Measurements from ENCODE around the gene SEMA3C.

- no peak for TF ChIP-seq YY1 (IDR thresholded peaks at IDR 0.05; ENCODE audit: low read depth)
- TF ChIP-seq, protein P1, sequence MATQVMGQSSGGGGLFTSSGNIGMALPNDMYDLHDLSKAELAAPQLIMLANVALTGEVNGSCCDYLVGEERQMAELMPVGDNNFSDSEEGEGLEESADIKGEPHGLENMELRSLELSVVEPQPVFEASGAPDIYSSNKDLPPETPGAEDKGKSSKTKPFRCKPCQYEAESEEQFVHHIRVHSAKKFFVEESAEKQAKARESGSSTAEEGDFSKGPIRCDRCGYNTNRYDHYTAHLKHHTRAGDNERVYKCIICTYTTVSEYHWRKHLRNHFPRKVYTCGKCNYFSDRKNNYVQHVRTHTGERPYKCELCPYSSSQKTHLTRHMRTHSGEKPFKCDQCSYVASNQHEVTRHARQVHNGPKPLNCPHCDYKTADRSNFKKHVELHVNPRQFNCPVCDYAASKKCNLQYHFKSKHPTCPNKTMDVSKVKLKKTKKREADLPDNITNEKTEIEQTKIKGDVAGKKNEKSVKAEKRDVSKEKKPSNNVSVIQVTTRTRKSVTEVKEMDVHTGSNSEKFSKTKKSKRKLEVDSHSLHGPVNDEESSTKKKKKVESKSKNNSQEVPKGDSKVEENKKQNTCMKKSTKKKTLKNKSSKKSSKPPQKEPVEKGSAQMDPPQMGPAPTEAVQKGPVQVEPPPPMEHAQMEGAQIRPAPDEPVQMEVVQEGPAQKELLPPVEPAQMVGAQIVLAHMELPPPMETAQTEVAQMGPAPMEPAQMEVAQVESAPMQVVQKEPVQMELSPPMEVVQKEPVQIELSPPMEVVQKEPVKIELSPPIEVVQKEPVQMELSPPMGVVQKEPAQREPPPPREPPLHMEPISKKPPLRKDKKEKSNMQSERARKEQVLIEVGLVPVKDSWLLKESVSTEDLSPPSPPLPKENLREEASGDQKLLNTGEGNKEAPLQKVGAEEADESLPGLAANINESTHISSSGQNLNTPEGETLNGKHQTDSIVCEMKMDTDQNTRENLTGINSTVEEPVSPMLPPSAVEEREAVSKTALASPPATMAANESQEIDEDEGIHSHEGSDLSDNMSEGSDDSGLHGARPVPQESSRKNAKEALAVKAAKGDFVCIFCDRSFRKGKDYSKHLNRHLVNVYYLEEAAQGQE (IDR thresholded peaks at IDR 0.05; ENCODE audit: low read depth), result no peak
- TF ChIP-seq EP300 (IDR thresholded peaks at IDR 0.05; ENCODE audit: borderline replicate concordance), result no peak
- TF ChIP-seq NFIC (IDR thresholded peaks at IDR 0.05), result no peak
- TF ChIP-seq TCF12 (IDR thresholded peaks at IDR 0.05; ENCODE audit: low read depth), result no peak
- TF ChIP-seq FOXM1 (IDR thresholded peaks at IDR 0.05; ENCODE audit: borderline replicate concordance, low read depth), result no peak
- no peak for TF ChIP-seq RAD21 (IDR thresholded peaks at IDR 0.05; ENCODE audit: low read depth)
- no peak for TF ChIP-seq TAF1 (IDR thresholded peaks at IDR 0.05; ENCODE audit: low read depth)
- TF ChIP-seq, protein P2, sequence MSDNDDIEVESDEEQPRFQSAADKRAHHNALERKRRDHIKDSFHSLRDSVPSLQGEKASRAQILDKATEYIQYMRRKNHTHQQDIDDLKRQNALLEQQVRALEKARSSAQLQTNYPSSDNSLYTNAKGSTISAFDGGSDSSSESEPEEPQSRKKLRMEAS (IDR thresholded peaks at IDR 0.05), result no peak
- TF ChIP-seq ZBTB7A (IDR thresholded peaks at IDR 0.05; ENCODE audit: low read depth), result no peak
- no peak for TF ChIP-seq USF1 (IDR thresholded peaks at IDR 0.05)
- no peak for TF ChIP-seq EGR1 (IDR thresholded peaks at IDR 0.05)
Measured at GRCh38 chr7:80775482-80775881, 143.4 kb downstream of the SEMA3C start.

Data from Ishikawa (cell line).